IMR-90 (cell line): Measurements from ENCODE around the gene PTGES2. TPM values are rescaled to one million over a fixed set of nuclear protein-coding genes. Genes with fewer than 3 reads are reported as not detected.

ENCODE experiments used
- ATAC-seq: fragments of 200-7000 bp; cut with Tn5 transposase; 2 replicates; pipeline ENCODE4 v1.9.1; 2020; ENCODE audit warnings: low read depth, mild to moderate bottlenecking, moderate library complexity
- BruUV-seq: library from RNA; stranded (reverse); fragments of 400-500 nt; replicated peaks from 2 replicates; lab custom pipeline; 2021; lab: Mats Ljungman, UMichigan
- CTCF ChIA-PET: fragments of 300-600 bp; formaldehyde crosslinking; extraction: SDS; loops from one replicate; lab custom pipeline; 2021; ENCODE audit warnings: antibody characterized with exemption; lab: Yijun Ruan, JAX
- POLR2A ChIA-PET: fragments of 300-600 bp; sonication (Branson Sonifier 250); formaldehyde crosslinking; loops from one replicate; lab custom pipeline; 2022; ENCODE audit warnings: antibody characterized with exemption; ENCODE audit not compliant: unreplicated experiment; lab: Charles Lee
- DNase-seq: peaks from one replicate; pipeline ENCODE4 v3.0.0; 2013
- H2AFZ ChIP-seq: replicated peaks from 2 replicates; pipeline ENCODE3; 2013; ENCODE audit warnings: low read length, mild to moderate bottlenecking; ENCODE audit not compliant: poor library complexity
- H2AK5ac ChIP-seq: 2 replicates; pipeline ENCODE4 v1.6.1; 2013; ENCODE audit warnings: low read depth, low read length, inconsistent platforms
- H2AK9ac ChIP-seq: replicated peaks from 2 replicates; pipeline ENCODE3; 2013; ENCODE audit warnings: mild to moderate bottlenecking, low read depth, low read length, moderate library complexity; ENCODE audit not compliant: poor library complexity
- H2BK120ac ChIP-seq: 2 replicates; pipeline ENCODE4 v1.6.1; 2013; ENCODE audit warnings: low read depth, low read length, inconsistent platforms
- H2BK15ac ChIP-seq: 3 replicates; pipeline ENCODE4 v1.6.1; 2013; ENCODE audit warnings: low read depth, low read length, inconsistent platforms
- H2BK20ac ChIP-seq: 2 replicates; pipeline ENCODE4 v1.6.1; 2013; ENCODE audit warnings: low read depth, mild to moderate bottlenecking, inconsistent platforms, low read length, moderate library complexity
- H2BK5ac ChIP-seq: 2 replicates; pipeline ENCODE4 v1.6.1; 2013; ENCODE audit warnings: mild to moderate bottlenecking, low read depth, low read length, inconsistent platforms; ENCODE audit not compliant: poor library complexity, severe bottlenecking
- H3K14ac ChIP-seq: replicated peaks from 2 replicates; pipeline ENCODE4 v1.6.1; 2013; ENCODE audit warnings: low read depth, low read length, inconsistent platforms
- H3K18ac ChIP-seq: 2 replicates; pipeline ENCODE4 v1.6.1; 2013; ENCODE audit warnings: low read depth, low read length, control low read depth
- H3K23ac ChIP-seq: 2 replicates; pipeline ENCODE4 v1.6.1; 2013; ENCODE audit warnings: low read depth, low read length, inconsistent platforms
- H3K27ac ChIP-seq: 2 replicates; pipeline ENCODE4 v1.5.1; 2013; ENCODE audit warnings: mild to moderate bottlenecking, control low read depth, low read length; ENCODE audit not compliant: insufficient read depth
- H3K27me3 ChIP-seq: 2 replicates; pipeline ENCODE4 v1.6.1; 2013; ENCODE audit warnings: low read length; ENCODE audit not compliant: control insufficient read depth, insufficient read depth
- H3K36me3 ChIP-seq: 2 replicates; pipeline ENCODE4 v1.6.1; 2013; ENCODE audit warnings: low read length, mixed read lengths; ENCODE audit not compliant: control insufficient read depth, insufficient read depth
- H3K4ac ChIP-seq: 2 replicates; pipeline ENCODE4 v1.6.1; 2013; ENCODE audit warnings: low read depth, low read length, inconsistent platforms
- H3K4me1 ChIP-seq: 2 replicates; pipeline ENCODE4 v1.6.1; 2013; ENCODE audit warnings: low read length, mixed read lengths; ENCODE audit not compliant: control insufficient read depth, insufficient read depth
- H3K4me2 ChIP-seq: 2 replicates; pipeline ENCODE4 v1.6.1; 2013; ENCODE audit warnings: low read depth, mild to moderate bottlenecking, control low read depth, low read length, moderate library complexity
- H3K4me3 ChIP-seq: 2 replicates; pipeline ENCODE4 v1.5.1; 2013; ENCODE audit warnings: low read depth, mild to moderate bottlenecking, control low read depth, low read length, moderate library complexity; ENCODE audit not compliant: insufficient read depth
- H3K56ac ChIP-seq: 2 replicates; pipeline ENCODE4 v1.6.1; 2013; ENCODE audit warnings: low read length, inconsistent platforms; ENCODE audit not compliant: insufficient read depth; ENCODE audit errors: extremely low read depth
- H3K79me1 ChIP-seq, 2 experiments: 2 replicates each; pipeline ENCODE4 v1.6.1; 2013; ENCODE audit warnings: low read length in 2 of 2, inconsistent platforms in 1 of 2, low read depth in 1 of 2
- H3K9ac ChIP-seq: 2 replicates; pipeline ENCODE4 v1.6.1; 2013; ENCODE audit warnings: low read depth, low read length, control low read depth
- H3K9me1 ChIP-seq: 2 replicates; pipeline ENCODE4 v1.6.1; 2013; ENCODE audit warnings: low read length, inconsistent platforms; ENCODE audit not compliant: insufficient read depth
- H3K9me3 ChIP-seq: 2 replicates; pipeline ENCODE4 v1.6.1; 2013; ENCODE audit warnings: low read length; ENCODE audit not compliant: control insufficient read depth, insufficient read depth
- H4K20me1 ChIP-seq: 2 replicates; pipeline ENCODE4 v1.6.1; 2013; ENCODE audit warnings: low read length, inconsistent platforms; ENCODE audit not compliant: insufficient read depth
- H4K5ac ChIP-seq: 2 replicates; pipeline ENCODE4 v1.6.1; 2013; ENCODE audit warnings: mild to moderate bottlenecking, low read depth, low read length, control low read depth
- H4K8ac ChIP-seq, 2 experiments: 2 replicates each; pipeline ENCODE4 v1.6.1; 2013; ENCODE audit warnings: low read depth in 2 of 2, low read length in 2 of 2, control low read depth in 1 of 2, inconsistent platforms in 1 of 2
- H4K91ac ChIP-seq: 2 replicates; pipeline ENCODE4 v1.6.1; 2013; ENCODE audit warnings: low read depth, low read length, inconsistent platforms; ENCODE audit not compliant: insufficient read depth
- CEBPB ChIP-seq: IDR thresholded peaks from 2 replicates; pipeline ENCODE4 v1.6.1; 2012; ENCODE audit warnings: low read depth, low read length, improper control_type of control experiment
- CHD1 ChIP-seq: IDR thresholded peaks from 2 replicates; pipeline ENCODE4 v1.6.1; 2012; ENCODE audit warnings: low read depth, low read length, improper control_type of control experiment
- CTCF ChIP-seq: conservative IDR thresholded peaks from 2 replicates; pipeline ENCODE4 v1.5.1; 2012; ENCODE audit warnings: mild to moderate bottlenecking, low read depth, low read length, improper control_type of control experiment
- ELK1 ChIP-seq: fragments of 150-350 bp; IDR thresholded peaks from 2 replicates; pipeline ENCODE4 v1.6.1; 2016; ENCODE audit warnings: low read depth, mild to moderate bottlenecking, low read length, moderate library complexity, borderline replicate concordance
- FOS ChIP-seq: fragments of 150-350 bp; IDR thresholded peaks from 2 replicates; pipeline ENCODE4 v1.6.1; 2016; ENCODE audit warnings: low read depth, low read length
- MAFK ChIP-seq: IDR thresholded peaks from 2 replicates; pipeline ENCODE4 v1.6.1; 2012; ENCODE audit warnings: low read depth, low read length, improper control_type of control experiment
- MAZ ChIP-seq: IDR thresholded peaks from 2 replicates; pipeline ENCODE4 v1.6.1; 2012; ENCODE audit warnings: low read depth, mild to moderate bottlenecking, low read length, improper control_type of control experiment, moderate library complexity, borderline replicate concordance
- MXI1 ChIP-seq: IDR thresholded peaks from 2 replicates; pipeline ENCODE4 v1.6.1; 2012; ENCODE audit warnings: low read depth, mild to moderate bottlenecking, low read length, moderate library complexity, borderline replicate concordance
- NFE2L2 ChIP-seq: fragments of 150-350 bp; IDR thresholded peaks from 2 replicates; pipeline ENCODE4 v1.6.1; 2016; ENCODE audit warnings: low read depth, mild to moderate bottlenecking, low read length
- POLR2A ChIP-seq: IDR thresholded peaks from 2 replicates; pipeline ENCODE4 v1.6.1; 2012; ENCODE audit warnings: mild to moderate bottlenecking, low read depth, low read length
- RAD21 ChIP-seq: IDR thresholded peaks from 2 replicates; pipeline ENCODE4 v1.6.1; 2012; ENCODE audit warnings: low read length, improper control_type of control experiment
- RFX5 ChIP-seq: IDR thresholded peaks from 2 replicates; pipeline ENCODE4 v1.8.0; 2012; ENCODE audit warnings: low read depth, mild to moderate bottlenecking, low read length, moderate library complexity
- SMC3 ChIP-seq: fragments of 150-350 bp; IDR thresholded peaks from 2 replicates; pipeline ENCODE4 v1.6.1; 2016; ENCODE audit warnings: low read depth, mild to moderate bottlenecking, antibody characterized with exemption, low read length, moderate library complexity
- USF2 ChIP-seq: fragments of 150-350 bp; IDR thresholded peaks from 2 replicates; pipeline ENCODE4 v1.6.1; 2017; ENCODE audit warnings: mild to moderate bottlenecking, antibody characterized with exemption, low read length, low read depth
- WGBS, 2 experiments: methylation state at CpG; one replicate each; pipeline versions ENCODE4 v1.1.5 to v1.1.7; 2013; ENCODE audit warnings: missing lambda C conversion rate in 2 of 2; ENCODE audit not compliant: insufficient read length in 1 of 2; ENCODE audit errors: extremely low coverage in 2 of 2; 5-methylcytosine and 5-hydroxymethylcytosine counted together
- dilution Hi-C: fragments of 300-500 bp; cut with HindIII; formaldehyde crosslinking; loops from one replicate; pipeline ENCODE4 v1.14.3; 2018; ENCODE audit warnings: low sequenced_read_pairs; ENCODE audit not compliant: unreplicated experiment
- in situ Hi-C: fragments of 300-500 bp; cut with MboI; formaldehyde crosslinking; loops from 3 replicates; pipeline ENCODE4 v1.14.3; 2019; ENCODE audit warnings: low sequenced_read_pairs, inconsistent platforms, mixed read lengths
- intact Hi-C: fragments of 100-400 bp; cut with micrococcal nuclease; formaldehyde crosslinking; loops from 2 replicates; pipeline ENCODE4 v1.10.0; 2022
- polyA plus RNA-seq, 3 experiments: library from polyadenylated mRNA; depleted of rRNA; stranded (reverse); fragments of >200 nt; gene quantifications; 2 replicates each; pipeline ENCODE4 v1.2.3, GENCODE V29; 2012; ENCODE audit warnings: low replicate concordance in 1 of 3
- total RNA-seq: library from RNA; depleted of rRNA; stranded (reverse); fragments of >200 nt; gene quantifications from 2 replicates; pipeline ENCODE4 v1.2.3, GENCODE V29; 2012

The PTGES2 gene
- total and polyA plus RNA-seq, 2 of the 4 experiments (the other 2 are of a cell fraction): 100 to 107 TPM

GRCh38 chr9:128092199-128092977 is 35.1 kb downstream of the PTGES2 start:
- CTCF ChIA-PET: interaction anchor here (0.6 to 1.7 kb wide), 3 partner anchors 9 to 149 kb away, joined by 3 to 5 read pairs (median 4); no protein-coding TSS in a partner anchor
- peak overlapping the region; percentile 85; the same call in 1 of the 2 replicates for H3K23ac ChIP-seq
- no TSS peak for BruUV-seq
- no peaks in the 10 kb centered on the region for H3K27me3 ChIP-seq
- H2BK15ac ChIP-seq: no peak overlapping the region
- H3K56ac ChIP-seq: no peak overlapping the region
- H2BK20ac ChIP-seq: no peak overlapping the region
- ATAC-seq (no peak), DNase-seq (no peak)
- no peak overlapping the region for H2BK120ac ChIP-seq
- peak overlapping the region; percentile 62; the same call in 1 of the 2 replicates for H3K4me2 ChIP-seq
- peak overlapping the region; percentile 14; the same call in 1 of the 2 replicates for H3K9ac ChIP-seq
- no peak overlapping the region for H3K4me3 ChIP-seq
- H2AK9ac ChIP-seq: peak overlapping the region; percentile 38
- H4K91ac ChIP-seq: no peak overlapping the region; the same call in 1 of the 2 replicates
- H4K5ac ChIP-seq: peak overlapping the region; percentile 27; the same call in 1 of the 2 replicates
- no peaks in the 10 kb centered on the region for H3K36me3 ChIP-seq
- H2AK5ac ChIP-seq: peak overlapping the region; percentile 24
- intact Hi-C loops: no loop called here
- WGBS, 2 experiments: 100% methylated on average over 3 of the region's 16 CpGs; no CpG with 5 or more reads in 1 of the 2 experiments
- H3K27ac ChIP-seq: peak overlapping the region; percentile 23; the same call in 1 of the 2 replicates
- H3K9me1 ChIP-seq: peaks cover 13% of the 10 kb centered on the region
- no peak overlapping the region; a peak in 3 of 4 replicates for H4K8ac ChIP-seq
- dilution Hi-C loops: no loop called here
- H3K9me3 ChIP-seq: no peaks in the 10 kb centered on the region
- H3K4ac ChIP-seq: peak overlapping the region; percentile 44; the same call in 1 of the 2 replicates
- H3K14ac ChIP-seq: 0 out of 2 replicates have a peak overlapping the region, but pooled peaks have one; percentile 3
- in situ Hi-C loops: no loop called here
- no peak overlapping the region for H3K18ac ChIP-seq
- H4K20me1 ChIP-seq: peaks cover 11% of the 10 kb centered on the region; the same call in 1 of the 2 replicates
- peaks cover 36 to 84% of the 10 kb centered on the region in 2 experiments for H3K79me1 ChIP-seq
- POLR2A ChIA-PET: no interaction called here
- H2AFZ ChIP-seq: no peak overlapping the region
- H2BK5ac ChIP-seq: peak overlapping the region; percentile 72
- H3K4me1 ChIP-seq: peaks cover 29% of the 10 kb centered on the region
- TF ChIP-seq NFE2L2: no peak
- no peak for TF ChIP-seq FOS
- no peak for TF ChIP-seq CHD1
- TF ChIP-seq RAD21: no peak
- TF ChIP-seq RFX5: no peak
- no peak for TF ChIP-seq MAFK
- no peak for TF ChIP-seq CEBPB
- TF ChIP-seq SMC3: no peak
- no peak for TF ChIP-seq USF2
- TF ChIP-seq ELK1: no peak
- TF ChIP-seq MXI1: no peak
- TF ChIP-seq MAZ: no peak
- no peak for TF ChIP-seq CTCF
- no peak for TF ChIP-seq POLR2A
